ENCODE results near the gene TSPY4. TPM values are rescaled to one million over a fixed set of nuclear protein-coding genes. Genes with fewer than 3 reads are reported as not detected.

Gene TSPY4, protein sequence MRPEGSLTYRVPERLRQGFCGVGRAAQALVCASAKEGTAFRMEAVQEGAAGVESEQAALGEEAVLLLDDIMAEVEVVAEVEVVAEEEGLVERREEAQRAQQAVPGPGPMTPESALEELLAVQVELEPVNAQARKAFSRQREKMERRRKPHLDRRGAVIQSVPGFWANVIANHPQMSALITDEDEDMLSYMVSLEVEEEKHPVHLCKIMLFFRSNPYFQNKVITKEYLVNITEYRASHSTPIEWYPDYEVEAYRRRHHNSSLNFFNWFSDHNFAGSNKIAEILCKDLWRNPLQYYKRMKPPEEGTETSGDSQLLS
- not detected in 2 replicates for total RNA-seq

GRCh38 chrY:9337164-9337563 lies at the start of gene TSPY4:
Gene TSPY4 (plus strand): TSS chrY:9337464. CDS start chrY:9337510, 46 bp downstream.

GRCh38 chrY:9357497-9357896 lies 20.2 kb downstream of the TSPY4 start, which contains the start of gene TSPY8:
Gene TSPY8 (plus strand): TSS chrY:9357797. CDS start chrY:9357843, 46 bp downstream.

Other genes starting within 250 kb of the TSPY4 start
- not detected in 2 replicates for gene TSPY8, start 20.3 kb downstream of the TSPY4 start, total RNA-seq
- gene TSPY3, start 61.0 kb downstream of the TSPY4 start, total RNA-seq = not detected in 2 replicates
- gene TSPY1, start 129.5 kb downstream of the TSPY4 start, total RNA-seq = not detected in 2 replicates
- not detected in 2 replicates for gene TSPY9, start 149.8 kb downstream of the TSPY4 start, total RNA-seq
- not detected in 2 replicates for gene TSPY10, start 190.4 kb downstream of the TSPY4 start, total RNA-seq

Measured in regular cardiac myocyte (primary cell).